K562 (cell line): ENCODE results near the gene RRAS. TPM values are rescaled to one million over a fixed set of nuclear protein-coding genes. Genes with fewer than 3 reads are reported as not detected.

ENCODE experiments used
- ATAC-seq: fragments of 200-7000 bp; cut with Tn5 transposase; 3 replicates; pipeline ENCODE4 v1.9.1; 2020; ENCODE audit warnings: moderate library complexity
- BruUV-seq: library from RNA; stranded (reverse); fragments of 400-500 nt; replicated peaks from 2 replicates; lab custom pipeline; 2021; lab: Mats Ljungman, UMichigan
- CTCF ChIA-PET: fragments of 300-600 bp; formaldehyde crosslinking; extraction: SDS; loops from one replicate; lab custom pipeline; 2021; ENCODE audit warnings: low intra/inter-chr PET ratio; lab: Yijun Ruan, JAX
- POLR2A ChIA-PET: fragments of 300-600, 350-650 bp; sonication (Branson Sonifier 250); formaldehyde crosslinking; extraction: SDS; loops from one replicate; lab custom pipeline; 2021; ENCODE audit warnings: antibody characterized with exemption, inconsistent platforms; lab: Yijun Ruan, JAX
- DNase-seq, 4 experiments: peaks; one replicate each; pipeline versions ENCODE4 v3.0.0 to v3.0.0-alpha.2; 2011 to 2018; ENCODE audit warnings: low spot score in 3 of 4, mixed read lengths in 3 of 4; ENCODE audit errors: extremely low read depth in 1 of 4
- FAIRE-seq: peaks from 2 replicates; lab custom pipeline; 2011; peaks lifted over from hg19 to GRCh38; lab: Jason Lieb, UNC
- H2AFZ ChIP-seq: 2 replicates; pipeline ENCODE4 v1.6.0; 2011; ENCODE audit warnings: low read depth, low read length, control low read depth, inconsistent platforms
- H3K27ac ChIP-seq: fragments of 200-600 bp; 3 replicates; pipeline ENCODE4 v1.8.0; 2011; ENCODE audit warnings: low read depth, mild to moderate bottlenecking, control low read depth, inconsistent platforms, low read length, moderate library complexity, mixed read lengths; ENCODE audit errors: extremely low read depth
- H3K27me3 ChIP-seq, 2 experiments: fragments of 300-600 bp in 1 of 2; 2 replicates in 1 of 2; 3 replicates in 1 of 2; pipeline versions ENCODE4 v1.6.0 to v1.8.0; 2011; ENCODE audit warnings: inconsistent platforms in 2 of 2, low read length in 2 of 2, mild to moderate bottlenecking in 1 of 2, mixed read lengths in 1 of 2, moderate library complexity in 1 of 2; ENCODE audit not compliant: control insufficient read depth in 2 of 2, insufficient read depth in 2 of 2
- H3K36me3 ChIP-seq: fragments of 300-600 bp; 3 replicates; pipeline ENCODE4 v1.8.0; 2011; ENCODE audit warnings: mild to moderate bottlenecking, low read length, inconsistent platforms; ENCODE audit not compliant: control insufficient read depth, insufficient read depth
- H3K4me1 ChIP-seq, 2 experiments: fragments of 200-600 bp in 1 of 2; replicated peaks in 1 of 2; 2 replicates in 1 of 2; 3 replicates in 1 of 2; pipeline versions ENCODE4 v1.5.1 to v1.8.0; 2011; ENCODE audit warnings: inconsistent platforms in 2 of 2, low read length in 2 of 2, mild to moderate bottlenecking in 1 of 2, mixed read lengths in 1 of 2, moderate library complexity in 1 of 2; ENCODE audit not compliant: control insufficient read depth in 2 of 2, insufficient read depth in 2 of 2
- H3K4me2 ChIP-seq: 2 replicates; pipeline ENCODE4 v1.6.1; 2011; ENCODE audit warnings: low read length, control low read depth, inconsistent platforms, mixed read lengths; ENCODE audit not compliant: insufficient read depth
- H3K4me3 ChIP-seq: fragments of 200-600 bp; sonication (generic), shearing (Covaris generic); 2 replicates; pipeline ENCODE4 v1.5.1; 2016; ENCODE audit warnings: control low read depth, inconsistent platforms
- H3K79me2 ChIP-seq: fragments of 200-600 bp; 3 replicates; pipeline ENCODE4 v1.8.0; 2011; ENCODE audit warnings: low read length, inconsistent platforms; ENCODE audit not compliant: control insufficient read depth, insufficient read depth
- H3K9ac ChIP-seq, 2 experiments: 2 replicates each; pipeline versions ENCODE4 v1.6.0 to v1.6.1; 2011; ENCODE audit warnings: low read depth in 2 of 2, low read length in 2 of 2, control low read depth in 1 of 2, inconsistent platforms in 1 of 2, mild to moderate bottlenecking in 1 of 2, mixed read lengths in 1 of 2; ENCODE audit not compliant: insufficient read depth in 1 of 2
- H3K9me1 ChIP-seq: one replicate; pipeline ENCODE4 v1.6.0; 2011; ENCODE audit warnings: inconsistent platforms, mild to moderate bottlenecking, low read length, moderate library complexity; ENCODE audit not compliant: control insufficient read depth, insufficient read depth
- H3K9me3 ChIP-seq: replicated peaks from 2 replicates; pipeline ENCODE4 v1.5.1; 2011; ENCODE audit warnings: low read depth, low read length, inconsistent platforms; ENCODE audit not compliant: control insufficient read depth, insufficient read depth
- H4K20me1 ChIP-seq: replicated peaks from 2 replicates; pipeline ENCODE4 v1.6.1; 2011; ENCODE audit warnings: low read length, inconsistent platforms, mixed read lengths; ENCODE audit not compliant: control insufficient read depth, insufficient read depth
- GTF2A2 ChIP-seq: IDR thresholded peaks from 2 replicates; pipeline ENCODE4 v1.6.1; 2016; ENCODE audit warnings: mild to moderate bottlenecking, missing genetic modification characterization, missing compliant biosample characterization
- GTF2E2 ChIP-seq: fragments of 200-800 bp; sonication (Bioruptor generic); IDR thresholded peaks from 2 replicates; pipeline ENCODE4 v1.6.1; 2016; ENCODE audit warnings: missing genetic modification characterization, missing compliant biosample characterization
- HNRNPK ChIP-seq: fragments of 200-400 bp; formaldehyde crosslinking; IDR thresholded peaks from one replicate; pipeline ENCODE4 v1.6.1; 2018; ENCODE audit warnings: mild to moderate bottlenecking, low read depth, low read length; ENCODE audit not compliant: poor library complexity, severe bottlenecking
- NBN ChIP-seq: fragments of 450-650 bp; IDR thresholded peaks from 2 replicates; pipeline ENCODE4 v1.6.1; 2016; ENCODE audit warnings: low read depth, mild to moderate bottlenecking
- THRAP3 ChIP-seq: fragments of 450-650 bp; IDR thresholded peaks from 2 replicates; pipeline ENCODE4 v1.6.1; 2016; ENCODE audit warnings: mild to moderate bottlenecking, inconsistent platforms, borderline replicate concordance
- ZNF24 ChIP-seq: fragments of 450-650 bp; IDR thresholded peaks from 2 replicates; pipeline ENCODE4 v1.6.1; 2016
- ZNF583 ChIP-seq: fragments of 250-450 bp; sonication (Bioruptor Pico); IDR thresholded peaks from 2 replicates; pipeline ENCODE4 v1.4.0; 2020
- WGBS: fragments of 100-300 bp; shearing (Covaris generic); methylation state at CpG from one replicate; pipeline ENCODE4 v1.1.6; 2016; ENCODE audit warnings: low coverage, mixed read lengths; ENCODE audit not compliant: insufficient coverage; ENCODE audit errors: missing lambda C conversion rate; 5-methylcytosine and 5-hydroxymethylcytosine counted together
- in situ Hi-C: fragments of 300-500 bp; cut with MboI; formaldehyde crosslinking; loops from 4 replicates; pipeline ENCODE4 v1.15.0; 2018; ENCODE audit warnings: inconsistent platforms, mixed read lengths
- intact Hi-C: fragments of 100-400 bp; cut with micrococcal nuclease; formaldehyde crosslinking; loops from 2 replicates; pipeline ENCODE4 v1.14.2; 2022
- polyA plus RNA-seq, 8 experiments: library from polyadenylated mRNA; depleted of rRNA in 4 of 8; stranded (reverse) in 5 of 8; unstranded in 3 of 8; fragments of >200 nt; fragmentation: Nextera tagmentation in 2 of 8; fragmentation: Illumina TruSeq in 1 of 8; extraction: Ambion mirVana in 2 of 8; extraction: Trizol in 1 of 8; gene quantifications; 2 replicates each; pipeline versions ENCODE4 v1.2.1 to v1.2.3, GENCODE V29; 2011 to 2014; ENCODE audit warnings: inconsistent platforms in 1 of 8, missing spikeins in 1 of 8
- total RNA-seq, 7 experiments: library from RNA; depleted of rRNA in 6 of 7; stranded (reverse); fragments of >200 nt in 6 of 7; fragmentation: Illumina TruSeq in 2 of 7; extraction: Trizol in 2 of 7; gene quantifications; 2 replicates each; pipeline versions ENCODE4 v1.2.1 to v1.2.3, GENCODE V29; 2011 to 2021; ENCODE audit warnings: low replicate concordance in 1 of 7
- TF ChIP-seq, protein P1 (sequence below): sonication (generic); formaldehyde crosslinking; IDR thresholded peaks from 2 replicates; pipeline ENCODE4 v1.8.0; 2022; ENCODE audit warnings: mild to moderate bottlenecking, missing genetic modification reagents, borderline replicate concordance
- TF ChIP-seq, protein P2 (sequence below): fragments of 250-450 bp; sonication (Bioruptor Pico); IDR thresholded peaks from 2 replicates; pipeline ENCODE4 v1.5.0; 2021
- TF ChIP-seq, protein P3 (sequence below): IDR thresholded peaks from 3 replicates; pipeline ENCODE4 v1.6.1; 2011; ENCODE audit warnings: borderline replicate concordance, mild to moderate bottlenecking; ENCODE audit not compliant: insufficient read length, insufficient read depth
- TF ChIP-seq, protein P4 (sequence below), 2 experiments: IDR thresholded peaks; 2 replicates each; pipeline ENCODE4 v1.6.1; 2012; ENCODE audit warnings: improper control_type of control experiment in 2 of 2, low read depth in 2 of 2, low read length in 2 of 2, borderline replicate concordance in 1 of 2
- TF ChIP-seq, protein P5 (sequence below): fragments of 250-450 bp; sonication (Bioruptor Pico); IDR thresholded peaks from 2 replicates; pipeline ENCODE4 v1.8.0; 2021; ENCODE audit warnings: moderate library complexity, mild to moderate bottlenecking, inconsistent platforms
- TF ChIP-seq, protein P6 (sequence below): fragments of 450-650 bp; formaldehyde crosslinking; IDR thresholded peaks from 2 replicates; pipeline ENCODE4 v1.4.0; 2020; ENCODE audit warnings: mild to moderate bottlenecking, moderate library complexity

RRAS gene
- total and polyA plus RNA-seq, 9 of the 15 experiments (the other 6 are each of a cell fraction or from before 2014, with no cell fraction given): 0.70 to 17.3 (median 8.2) TPM

DNA sequence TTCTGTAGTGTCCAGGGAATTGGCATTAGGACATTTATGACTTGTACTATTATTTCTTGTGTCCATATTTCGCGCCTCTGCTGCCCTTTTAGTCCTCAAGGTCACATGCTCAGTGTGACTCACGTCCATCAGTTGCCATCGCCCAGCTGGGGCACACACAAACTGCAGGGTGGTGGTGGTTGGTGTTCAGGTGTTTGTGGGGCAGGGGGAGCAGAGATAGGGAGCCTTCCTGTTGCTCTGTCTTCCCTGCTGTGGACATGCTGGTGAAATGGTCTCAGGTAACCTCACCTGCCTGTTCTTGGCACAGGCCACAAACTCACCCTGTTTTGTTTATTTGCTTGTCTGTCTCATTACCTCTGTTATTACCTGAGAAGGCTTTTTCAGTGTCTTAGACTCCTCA is 26.6 kb downstream of the RRAS start:
- ChIA-PET POLR2A (no interaction called here), CTCF (no interaction called here)
- in situ Hi-C loops: no loop called here
- WGBS: 73% methylated on average over 4 of the region's 4 CpGs
- Histone ChIP-seq H3K4me2 (no peak overlapping the region), H3K27ac (no peak overlapping the region; the same call in 2 of the 3 replicates), H3K36me3 (peaks cover 76% of the 10 kb centered on the region; the same call in 2 of the 3 replicates), H3K27me3 (no peaks in the 10 kb centered on the region), H3K4me3 (no peak overlapping the region), H3K9ac (no peak overlapping the region), H4K20me1 (no peaks in the 10 kb centered on the region; the same call in 1 of the 2 replicates), H3K9me3 (no peaks in the 10 kb centered on the region), H3K9me1 (peaks cover 2% of the 10 kb centered on the region), H3K4me1 (peaks cover 0 to 5% of the 10 kb centered on the region in 2 experiments; a peak in 2 of 5 replicates), H3K79me2 (peaks cover 3% of the 10 kb centered on the region; the same call in 1 of the 3 replicates), H2AFZ (no peak overlapping the region)
- intact Hi-C loops: no loop called here
- FAIRE-seq: no peak
- ATAC-seq: no peak
- DNase-seq: no peak
- no TSS peak for BruUV-seq
- TF ChIP-seq, protein P1, sequence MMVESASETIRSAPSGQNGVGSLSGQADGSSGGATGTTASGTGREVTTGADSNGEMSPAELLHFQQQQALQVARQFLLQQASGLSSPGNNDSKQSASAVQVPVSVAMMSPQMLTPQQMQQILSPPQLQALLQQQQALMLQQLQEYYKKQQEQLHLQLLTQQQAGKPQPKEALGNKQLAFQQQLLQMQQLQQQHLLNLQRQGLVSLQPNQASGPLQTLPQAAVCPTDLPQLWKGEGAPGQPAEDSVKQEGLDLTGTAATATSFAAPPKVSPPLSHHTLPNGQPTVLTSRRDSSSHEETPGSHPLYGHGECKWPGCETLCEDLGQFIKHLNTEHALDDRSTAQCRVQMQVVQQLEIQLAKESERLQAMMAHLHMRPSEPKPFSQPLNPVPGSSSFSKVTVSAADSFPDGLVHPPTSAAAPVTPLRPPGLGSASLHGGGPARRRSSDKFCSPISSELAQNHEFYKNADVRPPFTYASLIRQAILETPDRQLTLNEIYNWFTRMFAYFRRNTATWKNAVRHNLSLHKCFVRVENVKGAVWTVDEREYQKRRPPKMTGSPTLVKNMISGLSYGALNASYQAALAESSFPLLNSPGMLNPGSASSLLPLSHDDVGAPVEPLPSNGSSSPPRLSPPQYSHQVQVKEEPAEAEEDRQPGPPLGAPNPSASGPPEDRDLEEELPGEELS (CRISPR knock-in tag): no peak
- TF ChIP-seq, protein P2, sequence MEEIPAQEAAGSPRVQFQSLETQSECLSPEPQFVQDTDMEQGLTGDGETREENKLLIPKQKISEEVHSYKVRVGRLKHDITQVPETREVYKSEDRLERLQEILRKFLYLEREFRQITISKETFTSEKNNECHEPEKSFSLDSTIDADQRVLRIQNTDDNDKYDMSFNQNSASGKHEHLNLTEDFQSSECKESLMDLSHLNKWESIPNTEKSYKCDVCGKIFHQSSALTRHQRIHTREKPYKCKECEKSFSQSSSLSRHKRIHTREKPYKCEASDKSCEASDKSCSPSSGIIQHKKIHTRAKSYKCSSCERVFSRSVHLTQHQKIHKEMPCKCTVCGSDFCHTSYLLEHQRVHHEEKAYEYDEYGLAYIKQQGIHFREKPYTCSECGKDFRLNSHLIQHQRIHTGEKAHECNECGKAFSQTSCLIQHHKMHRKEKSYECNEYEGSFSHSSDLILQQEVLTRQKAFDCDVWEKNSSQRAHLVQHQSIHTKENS (CRISPR knock-in tag): no peak
- no peak for TF ChIP-seq GTF2A2 (tag)
- no peak for TF ChIP-seq NBN
- TF ChIP-seq GTF2E2: no peak
- TF ChIP-seq, protein P3, sequence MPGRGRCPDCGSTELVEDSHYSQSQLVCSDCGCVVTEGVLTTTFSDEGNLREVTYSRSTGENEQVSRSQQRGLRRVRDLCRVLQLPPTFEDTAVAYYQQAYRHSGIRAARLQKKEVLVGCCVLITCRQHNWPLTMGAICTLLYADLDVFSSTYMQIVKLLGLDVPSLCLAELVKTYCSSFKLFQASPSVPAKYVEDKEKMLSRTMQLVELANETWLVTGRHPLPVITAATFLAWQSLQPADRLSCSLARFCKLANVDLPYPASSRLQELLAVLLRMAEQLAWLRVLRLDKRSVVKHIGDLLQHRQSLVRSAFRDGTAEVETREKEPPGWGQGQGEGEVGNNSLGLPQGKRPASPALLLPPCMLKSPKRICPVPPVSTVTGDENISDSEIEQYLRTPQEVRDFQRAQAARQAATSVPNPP: no peak
- no peak for TF ChIP-seq HNRNPK
- no peak for TF ChIP-seq ZNF24
- no peak for TF ChIP-seq THRAP3
- no peak for TF ChIP-seq ZNF583 (CRISPR knock-in tag)
- TF ChIP-seq, protein P4, sequence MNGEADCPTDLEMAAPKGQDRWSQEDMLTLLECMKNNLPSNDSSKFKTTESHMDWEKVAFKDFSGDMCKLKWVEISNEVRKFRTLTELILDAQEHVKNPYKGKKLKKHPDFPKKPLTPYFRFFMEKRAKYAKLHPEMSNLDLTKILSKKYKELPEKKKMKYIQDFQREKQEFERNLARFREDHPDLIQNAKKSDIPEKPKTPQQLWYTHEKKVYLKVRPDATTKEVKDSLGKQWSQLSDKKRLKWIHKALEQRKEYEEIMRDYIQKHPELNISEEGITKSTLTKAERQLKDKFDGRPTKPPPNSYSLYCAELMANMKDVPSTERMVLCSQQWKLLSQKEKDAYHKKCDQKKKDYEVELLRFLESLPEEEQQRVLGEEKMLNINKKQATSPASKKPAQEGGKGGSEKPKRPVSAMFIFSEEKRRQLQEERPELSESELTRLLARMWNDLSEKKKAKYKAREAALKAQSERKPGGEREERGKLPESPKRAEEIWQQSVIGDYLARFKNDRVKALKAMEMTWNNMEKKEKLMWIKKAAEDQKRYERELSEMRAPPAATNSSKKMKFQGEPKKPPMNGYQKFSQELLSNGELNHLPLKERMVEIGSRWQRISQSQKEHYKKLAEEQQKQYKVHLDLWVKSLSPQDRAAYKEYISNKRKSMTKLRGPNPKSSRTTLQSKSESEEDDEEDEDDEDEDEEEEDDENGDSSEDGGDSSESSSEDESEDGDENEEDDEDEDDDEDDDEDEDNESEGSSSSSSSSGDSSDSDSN (IDR thresholded peaks at IDR 0.05; ENCODE audit: borderline replicate concordance in 1 of 2, low read depth in 2 of 2, low read length in 2 of 2): no peak
- TF ChIP-seq, protein P5, sequence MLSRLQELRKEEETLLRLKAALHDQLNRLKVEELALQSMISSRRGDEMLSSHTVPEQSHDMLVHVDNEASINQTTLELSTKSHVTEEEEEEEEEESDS: no peak
- TF ChIP-seq, protein P6, sequence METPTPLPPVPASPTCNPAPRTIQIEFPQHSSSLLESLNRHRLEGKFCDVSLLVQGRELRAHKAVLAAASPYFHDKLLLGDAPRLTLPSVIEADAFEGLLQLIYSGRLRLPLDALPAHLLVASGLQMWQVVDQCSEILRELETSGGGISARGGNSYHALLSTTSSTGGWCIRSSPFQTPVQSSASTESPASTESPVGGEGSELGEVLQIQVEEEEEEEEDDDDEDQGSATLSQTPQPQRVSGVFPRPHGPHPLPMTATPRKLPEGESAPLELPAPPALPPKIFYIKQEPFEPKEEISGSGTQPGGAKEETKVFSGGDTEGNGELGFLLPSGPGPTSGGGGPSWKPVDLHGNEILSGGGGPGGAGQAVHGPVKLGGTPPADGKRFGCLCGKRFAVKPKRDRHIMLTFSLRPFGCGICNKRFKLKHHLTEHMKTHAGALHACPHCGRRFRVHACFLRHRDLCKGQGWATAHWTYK: no peak
